ENCODE results near the gene ABCC10.
"Not testable (repeated sequence)": the region's sequence is repeated elsewhere in the genome, so short reads cannot be mapped to it uniquely, and the experiment has no call there.

The ABCC10 gene

DNA sequence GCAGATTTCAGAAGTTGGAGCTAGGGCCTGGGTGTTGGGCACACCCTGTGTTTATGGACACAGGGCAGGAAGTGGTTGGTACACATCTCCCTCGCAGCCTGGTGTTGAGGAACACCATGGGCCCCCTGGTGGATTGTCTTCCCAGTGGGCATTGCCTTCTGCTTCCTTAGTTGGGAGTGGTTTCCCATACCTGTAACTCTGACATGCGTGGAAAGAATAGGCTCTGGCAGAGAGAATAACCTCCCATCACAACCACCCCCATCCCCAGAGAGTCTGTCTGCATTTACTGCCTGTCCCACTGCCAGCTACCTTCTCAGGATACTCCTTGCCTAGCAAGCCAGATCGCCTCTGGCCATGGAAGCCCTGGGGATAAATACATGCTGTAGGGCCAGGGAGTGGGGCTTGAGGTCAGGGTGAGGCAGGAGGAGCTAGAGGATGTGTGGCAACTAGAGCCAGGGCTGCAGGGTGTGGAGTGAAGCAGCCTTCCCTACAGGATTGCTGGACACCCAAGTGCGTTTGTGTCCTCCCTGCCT lies 68.1 kb downstream of the ABCC10 start:
- H3K4me3 ChIP-seq (ENCODE audit: low read depth, low read length): no peak overlapping the region
- no peak for DNase-seq (ENCODE audit: low read depth)
- TF ChIP-seq, protein P1, sequence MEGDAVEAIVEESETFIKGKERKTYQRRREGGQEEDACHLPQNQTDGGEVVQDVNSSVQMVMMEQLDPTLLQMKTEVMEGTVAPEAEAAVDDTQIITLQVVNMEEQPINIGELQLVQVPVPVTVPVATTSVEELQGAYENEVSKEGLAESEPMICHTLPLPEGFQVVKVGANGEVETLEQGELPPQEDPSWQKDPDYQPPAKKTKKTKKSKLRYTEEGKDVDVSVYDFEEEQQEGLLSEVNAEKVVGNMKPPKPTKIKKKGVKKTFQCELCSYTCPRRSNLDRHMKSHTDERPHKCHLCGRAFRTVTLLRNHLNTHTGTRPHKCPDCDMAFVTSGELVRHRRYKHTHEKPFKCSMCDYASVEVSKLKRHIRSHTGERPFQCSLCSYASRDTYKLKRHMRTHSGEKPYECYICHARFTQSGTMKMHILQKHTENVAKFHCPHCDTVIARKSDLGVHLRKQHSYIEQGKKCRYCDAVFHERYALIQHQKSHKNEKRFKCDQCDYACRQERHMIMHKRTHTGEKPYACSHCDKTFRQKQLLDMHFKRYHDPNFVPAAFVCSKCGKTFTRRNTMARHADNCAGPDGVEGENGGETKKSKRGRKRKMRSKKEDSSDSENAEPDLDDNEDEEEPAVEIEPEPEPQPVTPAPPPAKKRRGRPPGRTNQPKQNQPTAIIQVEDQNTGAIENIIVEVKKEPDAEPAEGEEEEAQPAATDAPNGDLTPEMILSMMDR (IDR thresholded peaks at IDR 0.05; ENCODE audit: control insufficient read depth, extremely low read depth, insufficient read depth): peak; percentile 29

GRCh38 chr6:43496370-43497128 lies 69.2 kb downstream of the ABCC10 start:
- no peak for DNase-seq (ENCODE audit: low read depth)
- no peak overlapping the region for H3K4me3 ChIP-seq (ENCODE audit: low read depth, low read length)
- TF ChIP-seq, protein P1 (IDR thresholded peaks at IDR 0.05; ENCODE audit: control insufficient read depth, extremely low read depth, insufficient read depth): peak; percentile 45

DNA sequence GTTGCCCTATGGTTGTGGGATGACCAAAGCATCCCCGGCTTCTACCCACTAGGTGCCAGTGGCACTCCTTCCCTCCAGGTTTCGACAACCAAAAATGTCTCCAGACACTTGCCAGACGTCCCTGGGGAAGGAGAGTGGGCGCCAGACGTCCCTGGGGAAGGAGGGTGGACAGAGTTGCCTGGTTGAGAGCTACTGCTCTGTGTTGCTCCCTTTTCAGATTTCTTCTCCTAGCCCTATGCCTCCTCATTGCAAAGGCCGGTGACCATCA lies 69.7 kb downstream of the ABCC10 start:
- no peak overlapping the region for H3K4me3 ChIP-seq (ENCODE audit: low read depth, low read length)
- DNase-seq (ENCODE audit: low read depth): no peak
- TF ChIP-seq, protein P1 (IDR thresholded peaks at IDR 0.05; ENCODE audit: control insufficient read depth, extremely low read depth, insufficient read depth): no peak

- TF ChIP-seq, protein P1 (IDR thresholded peaks at IDR 0.05; ENCODE audit: control insufficient read depth, extremely low read depth, insufficient read depth): no peak
- no peak for DNase-seq (ENCODE audit: low read depth)
- no peak overlapping the region for H3K4me3 ChIP-seq (ENCODE audit: low read depth, low read length)
Observed at GRCh38 chr6:43497689-43498088, 70.3 kb downstream of the ABCC10 start.

DNA sequence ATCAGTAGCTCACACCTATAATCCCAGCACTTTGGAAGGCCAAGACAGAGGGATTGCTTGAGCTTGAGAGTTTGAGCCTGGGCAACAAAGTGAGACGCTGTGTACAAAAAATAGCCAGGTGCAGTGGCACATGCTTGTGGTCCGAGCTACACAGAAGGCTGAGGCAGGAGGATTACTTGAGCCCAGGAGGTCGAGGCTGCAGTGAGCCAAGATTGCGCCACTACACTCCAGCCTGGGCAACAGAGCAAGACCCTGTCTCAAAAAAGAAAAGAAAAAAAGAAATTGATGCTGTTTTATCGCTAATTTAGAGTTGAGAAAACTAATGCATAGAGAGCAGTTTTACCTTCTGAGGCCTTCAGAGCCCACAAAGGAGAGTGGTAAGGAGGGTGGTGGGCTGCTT lies 71.0 kb downstream of the ABCC10 start:
- not testable (repeated sequence) for H3K4me3 ChIP-seq (ENCODE audit: low read depth, low read length)

GRCh38 chr6:43499028-43499815 lies 71.9 kb downstream of the ABCC10 start:
- no peak for DNase-seq (ENCODE audit: low read depth)
- TF ChIP-seq, protein P1 (IDR thresholded peaks at IDR 0.05; ENCODE audit: control insufficient read depth, extremely low read depth, insufficient read depth): no peak
- no peak overlapping the region for H3K4me3 ChIP-seq (ENCODE audit: low read depth, low read length)

More for the DNA sequence above, 71.0 kb downstream of the ABCC10 start:
- not testable (repeated sequence) for DNase-seq (ENCODE audit: low read depth)

Data from LNCaP clone FGC (cell line).